Testis (tissue), 2 donors: ENCODE measurements around the gene ASCC1.

Experiments
- POLR2A ChIP-seq: fragments of 450-650 bp; IDR thresholded peaks from one replicate; pipeline ENCODE4 v1.6.1; 2017; ENCODE audit warnings: antibody characterized with exemption, mild to moderate bottlenecking, moderate library complexity
- TF ChIP-seq, protein P1 (sequence below), 3 experiments: fragments of 450-650 bp in 2 of 3; fragments of 200-600 bp in 1 of 3; sonication (generic) in 1 of 3; IDR thresholded peaks; one replicate each; pipeline ENCODE4 v1.5.1; 2016 to 2019; ENCODE audit warnings: antibody characterized with exemption in 3 of 3, mild to moderate bottlenecking in 2 of 3, moderate library complexity in 1 of 3

DNA sequence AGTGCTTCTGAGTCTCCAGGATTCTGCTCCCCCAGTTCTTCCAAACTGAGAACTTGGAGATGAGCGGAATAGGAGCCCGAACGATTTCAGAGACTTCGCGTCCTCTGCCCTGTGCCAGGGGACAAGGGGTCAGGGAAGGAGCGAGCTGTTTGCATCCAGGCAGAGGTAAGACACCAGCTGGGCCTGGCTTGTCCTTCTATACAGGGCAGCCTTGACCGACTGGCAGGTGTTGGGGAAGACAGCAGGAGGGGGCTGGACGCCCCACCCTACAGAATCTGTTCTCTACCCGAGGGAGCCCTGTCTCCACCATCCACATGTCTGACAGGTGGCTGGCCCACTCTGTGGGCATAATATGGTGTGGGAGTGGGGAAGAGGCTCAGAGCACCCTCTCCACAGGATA, 134.9 kb downstream of the ASCC1 start:
- TF ChIP-seq POLR2A: no peak
- TF ChIP-seq, protein P1, sequence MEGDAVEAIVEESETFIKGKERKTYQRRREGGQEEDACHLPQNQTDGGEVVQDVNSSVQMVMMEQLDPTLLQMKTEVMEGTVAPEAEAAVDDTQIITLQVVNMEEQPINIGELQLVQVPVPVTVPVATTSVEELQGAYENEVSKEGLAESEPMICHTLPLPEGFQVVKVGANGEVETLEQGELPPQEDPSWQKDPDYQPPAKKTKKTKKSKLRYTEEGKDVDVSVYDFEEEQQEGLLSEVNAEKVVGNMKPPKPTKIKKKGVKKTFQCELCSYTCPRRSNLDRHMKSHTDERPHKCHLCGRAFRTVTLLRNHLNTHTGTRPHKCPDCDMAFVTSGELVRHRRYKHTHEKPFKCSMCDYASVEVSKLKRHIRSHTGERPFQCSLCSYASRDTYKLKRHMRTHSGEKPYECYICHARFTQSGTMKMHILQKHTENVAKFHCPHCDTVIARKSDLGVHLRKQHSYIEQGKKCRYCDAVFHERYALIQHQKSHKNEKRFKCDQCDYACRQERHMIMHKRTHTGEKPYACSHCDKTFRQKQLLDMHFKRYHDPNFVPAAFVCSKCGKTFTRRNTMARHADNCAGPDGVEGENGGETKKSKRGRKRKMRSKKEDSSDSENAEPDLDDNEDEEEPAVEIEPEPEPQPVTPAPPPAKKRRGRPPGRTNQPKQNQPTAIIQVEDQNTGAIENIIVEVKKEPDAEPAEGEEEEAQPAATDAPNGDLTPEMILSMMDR (IDR thresholded peaks at IDR 0.05): no peak
